ENCODE data around the gene DMD. TPM values are rescaled to one million over a fixed set of nuclear protein-coding genes. Genes with fewer than 3 reads are reported as not detected.

The DMD gene
- total and polyA plus RNA-seq, 2 of the 8 experiments (the other 6 are each of a cell fraction or from before 2014, with no cell fraction given): 4.8 to 7.4 TPM

- ChIA-PET POLR2A (ENCODE audit: partially characterized antibody) (no interaction called here), CTCF (ENCODE audit: partially characterized antibody) (interaction anchor here (1.1 to 1.9 kb wide), 2 partner anchors 15 to 50 kb away, joined by 4 to 5 read pairs; no protein-coding TSS in a partner anchor)
- Histone ChIP-seq H3K4me1 (replicated peaks in 1 of 4; ENCODE audit: control insufficient read depth in 3 of 4, insufficient read depth in 4 of 4, low read length in 3 of 4) (peaks cover 0 to 9% (median 3%) of the 10 kb centered on the region in 4 experiments; a peak in 4 of 7 replicates), H3K27ac (ENCODE audit: low read depth, low read length) (no peak overlapping the region), H3K14ac (ENCODE audit: insufficient read length) (no peak overlapping the region), H2BK12ac (ENCODE audit: low read depth, low read length) (no peak overlapping the region), H3K4me3 (ENCODE audit: extremely low read depth in 1 of 4, insufficient read depth in 2 of 4, low read depth in 3 of 4, low read length in 4 of 4) (no peak overlapping the region), H3K56ac (replicated peaks; ENCODE audit: insufficient read length, low read depth, low read length) (no peak overlapping the region), H2BK15ac (ENCODE audit: low read length) (no peak overlapping the region), H3K4me2 (ENCODE audit: insufficient read depth in 1 of 2, low read depth in 2 of 2, low read length in 2 of 2) (no peak overlapping the region), H2AFZ (ENCODE audit: low read length) (no peak overlapping the region), H3K4ac (replicated peaks; ENCODE audit: insufficient read length, low read depth, low read length) (no peak overlapping the region), H3K23me2 (ENCODE audit: low read depth, low read length) (no peaks in the 10 kb centered on the region), H3K18ac (ENCODE audit: extremely low read depth, low read length) (no peak overlapping the region), H3K36me3 (ENCODE audit: control insufficient read depth in 2 of 4, insufficient read depth in 4 of 4, low read length in 3 of 4) (no peaks in the 10 kb centered on the region), H3K79me1 (ENCODE audit: low read depth, low read length) (no peaks in the 10 kb centered on the region), H2BK20ac (ENCODE audit: low read length) (no peak overlapping the region), H3K9me3 (ENCODE audit: insufficient read depth in 2 of 2, low read depth in 1 of 2, low read length in 1 of 2) (no peaks in the 10 kb centered on the region), H3K27me3 (replicated peaks in 1 of 4; ENCODE audit: control insufficient read depth in 3 of 4, extremely low read depth in 1 of 4, insufficient read depth in 3 of 4, low read length in 3 of 4) (no peaks in the 10 kb centered on the region), H2BK5ac (ENCODE audit: low read depth, low read length) (no peak overlapping the region), H2BK120ac (replicated peaks; ENCODE audit: low read depth, low read length) (no peak overlapping the region), H4K8ac (ENCODE audit: extremely low read depth, insufficient read depth, low read length) (no peak overlapping the region), H4K91ac (replicated peaks; ENCODE audit: insufficient read length, low read length) (no peak overlapping the region), H4K5ac (ENCODE audit: insufficient read length, low read depth, low read length) (no peak overlapping the region), H3K9ac (replicated peaks in 1 of 4; ENCODE audit: extremely low read depth in 1 of 4, low read depth in 3 of 4, low read length in 3 of 4) (no peak overlapping the region), H3K79me2 (ENCODE audit: control insufficient read depth in 1 of 2, insufficient read depth in 2 of 2, low read length in 2 of 2) (no peaks in the 10 kb centered on the region), H2AK5ac (ENCODE audit: low read depth, low read length) (no peak overlapping the region), H3K23ac (ENCODE audit: insufficient read length) (no peak overlapping the region), H4K20me1 (replicated peaks in 1 of 2; ENCODE audit: control insufficient read depth in 1 of 2, insufficient read depth in 2 of 2, low read length in 2 of 2) (no peaks in the 10 kb centered on the region)
- DNase-seq (ENCODE audit: low read depth in 1 of 2, low spot score in 2 of 2) (no peak), FAIRE-seq (no peak)
- 86% methylated on average over 2 of the region's 2 CpGs; no CpG with 5 or more reads in 1 of the 2 experiments for WGBS, 2 experiments (ENCODE audit: extremely low coverage in 1 of 2, insufficient coverage in 1 of 2, insufficient read length in 1 of 2, insufficient replicate concordance in 2 of 2, low coverage in 1 of 2, low lambda C conversion rate in 2 of 2, missing lambda C conversion rate in 1 of 2)
- TF ChIP-seq ATF2 (IDR thresholded peaks at IDR 0.05; ENCODE audit: low read length) (no peak), TAF7 (optimal IDR thresholded peaks at IDR 0.05; ENCODE audit: borderline replicate concordance, low read depth, low read length) (no peak), POLR2AphosphoS5 (IDR thresholded peaks at IDR 0.05; ENCODE audit: low read depth, low read length) (no peak), CHD2 (IDR thresholded peaks at IDR 0.05; ENCODE audit: low read length) (no peak), YY1 (IDR thresholded peaks at IDR 0.05; ENCODE audit: low read depth, low read length) (no peak), ATF3 (IDR thresholded peaks at IDR 0.05; ENCODE audit: insufficient read depth, low read depth, low read length) (no peak), RAD21 (IDR thresholded peaks at IDR 0.05 in 1 of 2, conservative IDR thresholded peaks at IDR 0.05 in 1 of 2; ENCODE audit: low read depth in 2 of 2, low read length in 2 of 2) (no peak), EP300 (IDR thresholded peaks at IDR 0.05; ENCODE audit: borderline replicate concordance in 1 of 2, low read depth in 2 of 2, low read length in 2 of 2) (no peak), TAF1 (IDR thresholded peaks at IDR 0.05; ENCODE audit: low read depth, low read length) (no peak), ZNF274 (IDR thresholded peaks at IDR 0.05; ENCODE audit: borderline replicate concordance, extremely low read depth, low read length) (no peak), SAP30 (IDR thresholded peaks at IDR 0.05; ENCODE audit: insufficient read depth, insufficient replicate concordance, low read length) (no peak), CHD1 (IDR thresholded peaks at IDR 0.05; ENCODE audit: low read depth, low read length) (no peak)
Measured at GRCh38 chrX:31228909-31229308, 1982.4 kb downstream of the DMD start.

Measured in H1 (cell line).